OCI-LY7 (cell line): ENCODE measurements around the gene JAK3.

ENCODE experiments used
- CTCF ChIP-seq: fragments of 200-600 bp; sonication (generic); conservative IDR thresholded peaks from 2 replicates; pipeline ENCODE4 v1.5.1; 2014; ENCODE audit warnings: mild to moderate bottlenecking, antibody characterized with exemption, low read length, moderate library complexity, mixed read lengths
- EZH2phosphoT487 ChIP-seq: fragments of 200-600 bp; sonication (generic); IDR thresholded peaks from 2 replicates; pipeline ENCODE4 v1.6.1; 2018; ENCODE audit warnings: low read depth, borderline replicate concordance, mild to moderate bottlenecking, mixed run types, antibody characterized with exemption, low read length, moderate library complexity, mixed read lengths

- TF ChIP-seq CTCF: no peak
- no peak for TF ChIP-seq EZH2phosphoT487
Measured at GRCh38 chr19:17837972-17838371, 9.8 kb downstream of the JAK3 start.
